Smooth muscle cell (in vitro differentiated cells): ENCODE measurements around the gene SKOR1. TPM values are rescaled to one million over a fixed set of nuclear protein-coding genes. Genes with fewer than 3 reads are reported as not detected.

Source experiments
- DNase-seq: peaks from one replicate; lab custom pipeline; 2025; ENCODE audit not compliant: unreplicated experiment; lab: John Stamatoyannopoulos, UW
- H2AFZ ChIP-seq: fragments of 200-600 bp; sonication (generic); 2 replicates; pipeline ENCODE4 v1.6.0; 2016; ENCODE audit warnings: antibody characterized with exemption, low read depth, mild to moderate bottlenecking
- H3F3A ChIP-seq: fragments of 200-600 bp; sonication (generic); 2 replicates; pipeline ENCODE4 v1.6.0; 2017; ENCODE audit warnings: antibody characterized with exemption, low read depth
- H3K27ac ChIP-seq: fragments of 200-600 bp; sonication (generic); 2 replicates; pipeline ENCODE4 v1.5.1; 2016; ENCODE audit warnings: low read depth, mild to moderate bottlenecking
- H3K27me3 ChIP-seq: fragments of 200-600 bp; sonication (generic); 2 replicates; pipeline ENCODE4 v1.6.1; 2016; ENCODE audit warnings: low read depth, mild to moderate bottlenecking
- H3K36me3 ChIP-seq: fragments of 200-600 bp; sonication (generic); 2 replicates; pipeline ENCODE4 v1.5.1; 2016; ENCODE audit warnings: low read depth
- H3K4me1 ChIP-seq: fragments of 200-600 bp; sonication (generic); 2 replicates; pipeline ENCODE4 v1.5.1; 2016; ENCODE audit warnings: low read depth
- H3K4me2 ChIP-seq: fragments of 200-600 bp; sonication (generic); 2 replicates; pipeline ENCODE4 v1.6.0; 2016; ENCODE audit warnings: mild to moderate bottlenecking
- H3K4me3 ChIP-seq: fragments of 200-600 bp; sonication (generic); 2 replicates; pipeline ENCODE4 v1.5.1; 2016; ENCODE audit warnings: mild to moderate bottlenecking
- H3K79me2 ChIP-seq: fragments of 200-600 bp; sonication (generic); 2 replicates; pipeline ENCODE4 v1.6.0; 2016; ENCODE audit warnings: low read depth, mild to moderate bottlenecking
- H3K9ac ChIP-seq: fragments of 200-600 bp; sonication (generic); 2 replicates; pipeline ENCODE4 v1.6.0; 2016; ENCODE audit warnings: low read depth
- H3K9me3 ChIP-seq: fragments of 200-600 bp; sonication (generic); replicated peaks from 2 replicates; pipeline ENCODE4 v1.5.1; 2016; ENCODE audit warnings: low read depth
- H4K20me1 ChIP-seq: fragments of 200-600 bp; sonication (generic); 2 replicates; pipeline ENCODE4 v1.6.0; 2016; ENCODE audit warnings: low read depth
- WGBS: methylation state at CpG from one replicate; pipeline ENCODE4 v1.1.7; 2016; ENCODE audit warnings: low lambda C conversion rate; 5-methylcytosine and 5-hydroxymethylcytosine counted together
- polyA plus RNA-seq: library from polyadenylated mRNA; unstranded; fragments of >200 nt; fragmentation: Nextera tagmentation; extraction: Ambion mirVana; gene quantifications from 2 replicates; pipeline ENCODE4 v1.2.1, GENCODE V29; 2016
- total RNA-seq: library from RNA; depleted of rRNA; stranded (reverse); fragments of >200 nt; gene quantifications from 2 replicates; pipeline ENCODE4 v1.2.3, GENCODE V29; 2014
- TF ChIP-seq, protein P1 (sequence below): fragments of 200-600 bp; sonication (generic); IDR thresholded peaks from 2 replicates; pipeline ENCODE4 v1.5.1; 2017; ENCODE audit warnings: borderline replicate concordance, mild to moderate bottlenecking, antibody characterized with exemption; ENCODE audit not compliant: insufficient read depth, poor library complexity, severe bottlenecking

The SKOR1 gene
- total and polyA plus RNA-seq, 2 experiments from 2014 or later = 0.04 to 0.21 TPM

GRCh38 chr15:67781061-67781460, 44.2 kb upstream of the SKOR1 start:
- Histone ChIP-seq H3K27ac (no peak overlapping the region), H3K36me3 (no peaks in the 10 kb centered on the region), H4K20me1 (no peaks in the 10 kb centered on the region), H3K4me1 (peaks cover 61% of the 10 kb centered on the region), H3K4me3 (no peak overlapping the region), H3F3A (peaks cover 3% of the 10 kb centered on the region), H2AFZ (no peak overlapping the region), H3K9me3 (no peaks in the 10 kb centered on the region), H3K27me3 (peaks cover 47% of the 10 kb centered on the region), H3K4me2 (no peak overlapping the region), H3K79me2 (no peaks in the 10 kb centered on the region), H3K9ac (no peak overlapping the region)
- 78% methylated on average over 3 of the region's 3 CpGs for WGBS
- DNase-seq = no peak
- TF ChIP-seq, protein P1, sequence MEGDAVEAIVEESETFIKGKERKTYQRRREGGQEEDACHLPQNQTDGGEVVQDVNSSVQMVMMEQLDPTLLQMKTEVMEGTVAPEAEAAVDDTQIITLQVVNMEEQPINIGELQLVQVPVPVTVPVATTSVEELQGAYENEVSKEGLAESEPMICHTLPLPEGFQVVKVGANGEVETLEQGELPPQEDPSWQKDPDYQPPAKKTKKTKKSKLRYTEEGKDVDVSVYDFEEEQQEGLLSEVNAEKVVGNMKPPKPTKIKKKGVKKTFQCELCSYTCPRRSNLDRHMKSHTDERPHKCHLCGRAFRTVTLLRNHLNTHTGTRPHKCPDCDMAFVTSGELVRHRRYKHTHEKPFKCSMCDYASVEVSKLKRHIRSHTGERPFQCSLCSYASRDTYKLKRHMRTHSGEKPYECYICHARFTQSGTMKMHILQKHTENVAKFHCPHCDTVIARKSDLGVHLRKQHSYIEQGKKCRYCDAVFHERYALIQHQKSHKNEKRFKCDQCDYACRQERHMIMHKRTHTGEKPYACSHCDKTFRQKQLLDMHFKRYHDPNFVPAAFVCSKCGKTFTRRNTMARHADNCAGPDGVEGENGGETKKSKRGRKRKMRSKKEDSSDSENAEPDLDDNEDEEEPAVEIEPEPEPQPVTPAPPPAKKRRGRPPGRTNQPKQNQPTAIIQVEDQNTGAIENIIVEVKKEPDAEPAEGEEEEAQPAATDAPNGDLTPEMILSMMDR = no peak

GRCh38 chr15:67781907-67782690, 43.2 kb upstream of the SKOR1 start:
- TF ChIP-seq, protein P1 = no peak
- DNase-seq = no peak
- Histone ChIP-seq H3K9me3 (no peaks in the 10 kb centered on the region), H3K79me2 (no peaks in the 10 kb centered on the region), H3K9ac (no peak overlapping the region), H2AFZ (no peak overlapping the region), H3K4me1 (peaks cover 61% of the 10 kb centered on the region), H3K4me3 (no peak overlapping the region), H4K20me1 (no peaks in the 10 kb centered on the region), H3K4me2 (no peak overlapping the region), H3K27me3 (peaks cover 42% of the 10 kb centered on the region), H3K36me3 (no peaks in the 10 kb centered on the region), H3F3A (peaks cover 3% of the 10 kb centered on the region), H3K27ac (no peak overlapping the region)
- 31% methylated on average over 10 of the region's 10 CpGs for WGBS

DNA sequence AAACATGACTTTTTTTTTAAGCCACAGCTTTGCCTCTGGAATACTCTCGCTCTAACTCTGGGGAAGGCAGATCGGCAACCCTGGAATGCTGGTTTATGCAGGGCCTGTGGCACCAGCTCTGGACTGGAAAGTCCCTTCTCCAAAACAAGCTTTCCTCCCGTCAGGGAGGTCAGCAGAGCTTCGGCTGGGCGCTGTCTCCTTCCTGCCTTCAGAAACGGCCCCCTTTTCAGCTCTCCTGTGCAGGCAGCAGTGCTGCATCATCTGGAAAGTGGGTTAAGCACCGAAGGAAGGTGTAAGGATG, 42.7 kb upstream of the SKOR1 start:
- 39% methylated on average over 7 of the region's 7 CpGs for WGBS
- Histone ChIP-seq H3K4me1 (peaks cover 64% of the 10 kb centered on the region), H3K27me3 (peaks cover 37% of the 10 kb centered on the region), H3K9me3 (no peaks in the 10 kb centered on the region), H3K79me2 (no peaks in the 10 kb centered on the region), H3K27ac (no peak overlapping the region), H4K20me1 (no peaks in the 10 kb centered on the region), H3K9ac (no peak overlapping the region), H3K4me3 (no peak overlapping the region), H3K36me3 (no peaks in the 10 kb centered on the region), H3F3A (peaks cover 3% of the 10 kb centered on the region), H3K4me2 (no peak overlapping the region), H2AFZ (no peak overlapping the region)
- no peak for DNase-seq
- TF ChIP-seq, protein P1 = no peak

DNA sequence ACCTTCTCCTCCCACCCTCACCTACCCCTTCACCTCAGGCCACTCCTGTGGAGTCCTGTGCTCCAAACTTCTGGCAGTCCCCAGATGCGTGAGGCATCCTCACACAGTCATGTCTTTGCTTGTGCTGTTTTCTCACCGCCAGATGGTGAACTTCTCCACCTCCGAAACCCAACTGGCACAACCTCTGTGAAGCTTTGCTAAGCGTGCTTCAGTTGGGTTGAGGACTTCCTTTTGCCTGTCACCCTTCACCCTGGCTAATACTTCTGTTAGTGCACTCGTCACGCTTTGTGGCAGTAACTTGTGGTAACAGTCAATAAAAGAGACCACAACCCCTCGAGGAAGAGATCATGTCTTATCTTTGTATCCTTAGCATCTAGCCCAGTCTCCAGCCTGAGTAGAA, 42.0 kb upstream of the SKOR1 start:
- Histone ChIP-seq H3K4me3 (no peak overlapping the region), H4K20me1 (no peaks in the 10 kb centered on the region), H3K4me1 (peaks cover 63% of the 10 kb centered on the region), H3K9ac (no peak overlapping the region), H3K27me3 (peaks cover 30% of the 10 kb centered on the region), H3K79me2 (no peaks in the 10 kb centered on the region), H3K4me2 (no peak overlapping the region), H3K9me3 (no peaks in the 10 kb centered on the region), H2AFZ (no peak overlapping the region), H3F3A (peaks cover 3% of the 10 kb centered on the region), H3K36me3 (no peaks in the 10 kb centered on the region), H3K27ac (no peak overlapping the region)
- WGBS = 64% methylated on average over 7 of the region's 7 CpGs
- TF ChIP-seq, protein P1 = no peak
- DNase-seq = no peak
